Left hindlimb (tissue), 1 donor: Measurements from ENCODE around the gene ARL5C.
"Not testable (repeated sequence)": the region's sequence is repeated elsewhere in the genome, so short reads cannot be mapped to it uniquely, and the experiment has no call there.

ENCODE experiments used
- DNase-seq: peaks from one replicate; pipeline ENCODE4 v3.0.0-alpha.2; 2018

The ARL5C gene

DNA sequence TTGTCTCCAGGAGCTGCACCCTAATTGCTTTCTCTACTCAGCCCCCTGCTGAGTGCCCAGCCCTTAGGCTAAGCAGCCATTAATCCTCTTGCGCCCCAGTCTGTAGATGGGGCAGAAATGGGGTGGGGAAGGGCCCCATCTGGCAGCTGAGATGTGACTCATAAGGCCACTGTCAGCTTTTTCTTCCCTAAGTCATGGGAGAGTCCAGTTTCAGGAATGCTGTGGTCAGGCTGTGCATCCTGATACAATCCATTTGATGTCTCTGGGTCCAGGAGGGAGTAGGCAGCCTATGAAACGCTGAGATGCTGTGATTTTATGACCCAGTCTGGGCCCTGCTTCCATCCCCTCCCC lies 26.8 kb downstream of the ARL5C start:
- DNase-seq: no peak

DNA sequence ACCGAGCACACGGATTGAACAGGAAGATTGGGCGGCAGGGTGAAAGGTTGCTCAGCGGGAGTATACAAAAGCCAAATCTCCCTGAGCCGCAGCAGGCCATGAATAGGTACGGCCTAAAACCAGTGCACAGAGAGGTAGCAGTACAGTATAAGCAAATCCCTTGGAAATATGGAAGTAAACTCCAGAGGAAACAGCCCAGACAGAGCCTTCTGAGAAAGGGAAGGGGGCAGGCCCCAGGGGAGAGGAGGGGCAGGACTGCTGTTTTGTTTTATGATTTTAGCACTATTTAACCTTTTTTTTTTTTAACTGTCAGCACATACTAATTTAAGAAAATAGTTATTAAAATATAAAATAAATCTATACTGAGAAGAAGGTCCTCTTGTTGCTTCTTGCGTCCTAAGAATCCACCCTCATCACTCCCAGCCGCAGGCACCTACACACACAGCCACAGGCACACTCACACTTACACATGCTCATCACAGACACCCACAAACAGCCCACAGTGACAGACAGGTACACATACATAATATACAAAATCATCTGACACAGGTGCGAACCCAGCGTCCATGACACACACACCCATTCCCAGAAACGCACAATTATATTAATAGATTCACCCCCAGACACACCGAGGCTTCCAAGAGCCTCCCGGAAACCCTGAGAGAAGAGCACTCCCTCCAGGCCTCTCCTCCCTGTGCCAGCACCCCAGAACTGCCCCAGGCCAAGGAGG lies 27.4 kb downstream of the ARL5C start:
- no peak for DNase-seq

DNA sequence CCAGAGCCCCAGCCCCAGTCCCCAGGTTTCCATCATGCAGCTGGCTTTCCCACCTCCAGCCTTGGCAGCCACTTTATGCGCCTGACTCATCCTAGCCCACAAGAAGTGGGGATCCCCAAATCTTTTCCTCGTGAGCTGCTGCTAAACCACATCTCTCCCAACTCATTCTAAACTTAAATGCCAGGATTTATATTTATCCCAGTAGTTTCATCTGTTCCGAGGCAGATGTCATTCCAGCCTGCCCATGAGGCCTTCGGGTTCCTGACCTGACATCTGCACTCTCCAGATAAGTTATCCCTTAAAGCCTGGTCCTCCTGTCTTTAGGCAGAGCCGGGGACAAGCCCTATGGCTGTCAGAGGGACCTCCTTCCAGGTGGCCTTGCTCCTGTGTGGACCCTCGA lies 31.1 kb downstream of the ARL5C start:
- no peak for DNase-seq

DNA sequence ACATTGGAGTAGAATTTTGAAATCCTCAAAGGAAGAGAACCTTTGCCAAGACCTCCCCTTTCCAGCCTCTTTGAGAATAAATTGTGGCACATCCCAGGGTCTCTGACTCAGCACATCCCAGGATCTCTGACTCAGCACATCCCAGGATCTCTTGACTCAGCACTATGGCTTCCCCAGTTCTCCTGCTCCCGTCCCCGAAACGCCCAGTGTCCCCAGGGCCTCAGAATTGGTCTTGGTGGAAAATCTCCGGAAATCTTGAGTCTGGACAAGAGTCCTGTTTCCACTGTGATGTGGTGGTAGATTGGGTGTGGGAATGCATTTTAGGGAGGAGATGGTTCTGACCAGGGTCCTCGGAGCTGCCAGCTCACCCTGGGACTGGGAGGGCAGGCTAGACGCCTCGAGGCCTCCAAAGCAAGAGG lies 33.8 kb downstream of the ARL5C start:
- peak; percentile 43 for DNase-seq

DNA sequence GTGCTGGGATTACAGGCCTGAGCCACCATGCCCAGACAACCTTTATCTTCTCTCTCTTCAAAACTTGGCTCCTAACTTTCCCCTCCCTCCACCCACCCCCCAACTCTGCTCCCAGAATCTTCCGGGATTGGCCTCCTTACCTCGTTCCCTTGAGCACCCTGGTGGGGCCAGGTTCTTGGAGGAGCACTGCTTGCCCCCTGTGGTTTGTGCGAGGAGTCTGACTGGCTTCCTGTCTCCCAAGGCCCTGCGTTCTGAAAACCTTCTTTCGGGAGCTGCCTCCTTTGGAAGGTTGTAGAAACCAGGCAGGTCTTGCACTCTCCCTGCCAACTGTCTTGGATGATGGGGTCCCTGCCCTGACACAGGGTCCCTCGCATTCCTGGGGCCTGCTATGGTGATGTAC lies 34.3 kb downstream of the ARL5C start:
- DNase-seq: no peak

DNA sequence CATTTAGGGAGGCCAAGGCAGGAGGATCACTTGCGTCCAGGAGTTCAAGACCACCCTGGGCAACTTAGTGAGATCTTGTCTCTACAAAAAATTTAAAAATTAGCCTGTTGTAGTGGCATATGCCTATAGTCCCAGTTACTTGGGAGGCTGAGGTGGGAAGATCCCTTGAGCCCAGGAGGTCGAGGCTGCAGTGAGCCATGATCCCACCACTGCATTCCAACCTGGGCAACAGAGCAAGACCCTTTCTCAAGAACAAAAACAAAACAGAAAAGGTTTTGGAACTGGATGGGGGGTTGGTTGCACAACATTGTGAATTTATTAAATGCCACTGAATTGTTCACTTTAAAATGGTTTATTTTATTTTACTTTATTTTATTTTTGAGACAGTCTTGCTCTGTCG lies 35.8 kb downstream of the ARL5C start:
- no peak for DNase-seq

DNA sequence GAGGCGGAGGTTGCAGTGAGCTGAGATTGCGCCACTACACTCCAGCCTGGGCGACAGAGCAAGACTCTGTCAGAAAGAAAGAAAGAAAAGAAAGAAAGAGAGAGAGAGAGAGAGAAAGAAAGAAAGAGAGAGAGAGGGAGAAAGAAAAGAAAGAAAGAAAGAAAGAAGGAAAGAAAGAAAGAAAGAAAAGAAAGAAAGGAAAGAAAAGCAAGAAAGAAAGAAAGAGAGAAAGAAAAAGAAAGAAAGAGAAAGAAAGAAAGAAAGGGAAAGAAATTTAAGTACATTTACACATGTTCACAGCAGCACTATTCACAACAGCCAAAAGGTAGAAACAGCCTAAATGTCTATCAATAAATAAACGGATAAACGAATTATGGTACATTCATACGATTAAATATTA lies 36.4 kb downstream of the ARL5C start:
- DNase-seq: not testable (repeated sequence)

DNA sequence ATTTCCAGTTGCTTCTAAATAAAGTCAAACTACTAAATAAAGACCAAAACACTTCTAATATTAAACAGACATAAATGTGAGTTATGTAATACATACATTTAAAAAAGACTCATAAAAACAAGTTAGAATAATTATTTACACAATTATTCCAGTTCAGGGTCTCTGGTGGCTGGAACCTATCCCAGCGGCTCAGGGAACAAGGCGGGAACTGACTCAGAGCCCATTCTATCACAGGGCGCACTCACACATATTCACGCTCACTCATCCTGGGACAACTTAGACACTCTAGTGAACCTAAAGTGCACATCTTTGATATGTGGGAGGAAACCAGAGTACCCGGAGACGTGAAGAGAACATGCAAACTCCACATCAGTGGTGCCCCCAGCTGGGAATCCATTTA lies 39.5 kb downstream of the ARL5C start:
- DNase-seq: no peak

DNA sequence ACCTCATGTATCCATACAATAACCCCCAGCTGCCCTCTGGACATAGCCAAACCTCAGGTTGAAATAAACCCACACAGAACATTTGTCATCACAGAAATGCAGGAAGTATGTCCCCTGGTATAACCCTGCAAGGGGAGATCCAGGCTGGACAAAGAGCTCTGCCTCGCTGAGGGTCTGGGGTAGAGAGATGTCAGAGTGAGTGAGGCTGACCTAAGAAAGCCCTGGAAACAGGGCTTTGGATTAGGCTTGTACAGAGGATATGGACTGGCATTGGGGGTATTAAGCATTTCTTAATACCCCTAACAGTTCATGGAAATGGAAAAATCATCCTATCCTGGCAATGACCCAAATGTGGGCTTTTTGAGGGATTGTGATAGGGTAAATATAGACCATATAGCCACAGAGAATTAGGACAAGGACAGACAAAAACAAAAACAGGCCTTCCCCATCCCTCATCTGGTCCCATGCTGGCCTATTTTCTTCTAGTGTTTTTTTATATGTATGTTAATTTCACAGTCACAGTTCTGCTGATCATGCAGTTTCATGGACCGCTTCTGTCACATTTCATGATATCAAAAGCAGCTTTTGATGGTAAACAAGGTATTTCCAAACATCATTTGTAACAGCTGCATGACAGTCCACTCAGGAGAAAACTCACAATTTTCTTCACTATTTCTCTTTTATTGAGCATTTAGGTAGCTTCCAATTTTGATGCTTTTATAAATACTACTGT lies 40.7 kb downstream of the ARL5C start:
- DNase-seq: no peak

DNA sequence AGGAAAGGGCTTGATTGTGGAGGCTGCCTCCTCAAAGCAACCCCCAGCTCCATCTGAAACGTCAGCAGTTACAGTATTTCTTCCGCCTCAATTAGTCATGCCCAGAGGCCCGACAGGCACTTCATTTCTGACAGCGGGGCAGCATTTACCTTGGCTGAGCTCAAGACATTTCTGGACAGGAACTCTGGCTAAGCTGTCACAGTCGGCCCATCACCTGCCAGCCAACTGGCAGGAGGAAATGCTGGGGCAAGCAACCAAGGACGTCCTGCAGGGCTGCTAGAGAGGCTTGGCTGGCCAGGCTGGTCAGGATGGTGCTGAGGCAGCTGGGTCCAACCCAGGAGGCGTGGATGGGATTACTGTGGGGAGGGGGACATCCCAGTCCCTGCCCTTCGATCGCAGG lies 42.3 kb downstream of the ARL5C start:
- DNase-seq: peak; percentile 73

DNA sequence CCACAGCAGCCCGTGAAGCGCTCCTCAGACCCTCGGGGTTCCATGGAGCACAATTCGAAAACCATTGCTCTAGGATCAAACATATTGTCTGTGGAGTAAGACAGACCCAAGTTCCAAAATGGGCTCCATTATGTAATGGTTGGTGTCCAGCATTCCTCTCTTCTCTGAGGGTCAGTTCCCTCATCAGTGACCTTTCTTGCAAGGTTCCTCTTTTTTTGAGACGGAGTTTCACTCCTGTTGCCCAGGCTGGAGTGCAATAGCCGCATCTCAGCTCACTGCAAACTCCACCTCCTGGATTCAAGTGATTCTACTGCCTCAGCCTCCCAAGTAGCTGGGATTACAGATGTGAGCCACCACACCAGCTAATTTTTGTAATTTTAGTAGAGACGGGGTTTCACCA lies 43.0 kb downstream of the ARL5C start:
- no peak for DNase-seq

DNA sequence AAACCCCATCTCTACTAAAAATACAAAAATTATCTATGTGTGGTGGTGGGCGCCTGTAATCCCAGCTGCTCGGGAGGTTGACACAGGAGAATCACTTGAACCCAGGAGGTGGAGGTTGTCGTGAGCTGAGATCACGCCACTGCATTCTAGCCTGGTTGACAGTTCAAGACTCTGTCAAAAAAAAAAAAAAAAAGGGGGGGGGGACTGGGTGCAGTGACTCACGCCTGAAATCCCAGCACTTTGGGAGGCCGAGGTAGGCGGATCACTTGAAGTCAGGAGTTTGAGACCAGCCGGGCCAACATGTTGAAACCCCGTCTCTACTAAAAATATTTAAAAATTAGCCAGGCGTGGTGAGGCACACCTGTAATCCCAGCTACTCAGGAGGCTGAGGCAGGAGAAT lies 44.0 kb downstream of the ARL5C start:
- DNase-seq: not testable (repeated sequence)

DNA sequence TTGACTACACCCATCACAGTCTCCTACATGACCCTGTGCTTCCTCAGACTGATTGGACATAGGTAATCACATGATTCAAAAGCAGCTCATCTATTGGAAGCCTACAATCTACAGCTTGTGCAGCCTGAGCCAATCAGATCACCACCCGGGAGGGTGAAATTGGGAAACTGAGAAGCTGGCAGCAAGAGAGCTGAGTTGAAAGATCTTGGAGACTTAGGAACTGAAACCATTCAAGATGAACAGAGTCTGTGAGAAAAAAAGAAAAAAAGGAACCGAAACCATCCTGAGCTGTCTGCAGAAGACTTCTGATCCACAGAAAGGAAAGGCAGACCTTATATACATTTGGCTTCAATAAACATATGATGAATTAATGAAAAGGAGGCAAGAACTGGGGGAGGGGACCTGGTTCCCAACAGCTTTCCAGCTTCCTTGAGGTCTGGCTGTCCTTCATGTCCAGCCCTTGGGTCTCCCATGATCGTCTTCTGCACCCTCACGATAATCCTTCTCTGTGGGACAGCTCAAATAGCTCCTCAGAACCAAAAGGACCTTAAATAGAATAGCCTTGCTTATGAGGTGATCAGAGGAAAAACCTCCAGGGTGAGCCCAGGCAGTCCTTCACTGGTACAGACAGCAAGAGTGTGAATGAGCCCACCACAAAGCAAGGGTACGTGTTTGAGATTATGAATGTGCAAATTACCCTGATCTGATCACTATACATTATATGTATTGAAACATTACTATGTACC lies 47.1 kb downstream of the ARL5C start:
- no peak for DNase-seq

DNA sequence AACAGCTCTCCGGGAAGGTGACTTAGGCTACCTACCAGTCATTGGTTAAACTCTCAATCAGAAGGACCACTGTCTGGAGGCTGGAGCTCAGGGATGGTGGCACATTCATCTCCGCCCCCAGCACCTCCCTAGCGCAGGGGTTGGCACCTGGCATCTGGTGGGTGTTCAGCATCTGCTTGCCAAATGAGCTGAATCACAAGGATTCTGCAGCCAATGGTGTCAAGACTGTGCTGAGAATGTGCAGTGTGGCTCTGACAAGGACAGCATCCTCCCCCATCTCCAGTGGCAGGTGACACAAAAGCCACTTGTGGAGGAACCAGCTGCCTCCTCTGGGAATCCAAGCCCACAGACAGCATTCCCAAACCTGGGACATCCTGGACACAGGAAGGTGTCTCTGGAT lies 49.7 kb downstream of the ARL5C start:
- DNase-seq: no peak

DNA sequence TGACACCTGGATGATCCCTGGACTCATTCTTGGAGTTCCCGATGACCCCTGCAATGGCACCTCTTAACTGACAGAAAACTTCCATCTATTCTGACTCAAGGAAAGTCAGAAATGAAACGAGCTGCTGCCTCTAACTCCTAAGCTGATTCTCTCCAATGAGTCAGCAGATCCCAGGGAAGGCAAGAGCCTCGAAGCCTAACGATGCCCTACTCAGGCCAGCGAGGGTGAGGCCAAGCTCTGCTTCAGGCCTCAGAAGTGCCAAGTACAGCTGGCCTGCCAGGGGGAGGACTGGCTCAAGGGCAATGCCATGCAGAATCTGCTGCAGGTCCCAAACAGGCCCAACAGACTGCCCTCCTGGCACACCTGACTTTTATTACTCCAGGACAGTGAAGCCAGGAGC lies 50.8 kb downstream of the ARL5C start:
- no peak for DNase-seq

DNA sequence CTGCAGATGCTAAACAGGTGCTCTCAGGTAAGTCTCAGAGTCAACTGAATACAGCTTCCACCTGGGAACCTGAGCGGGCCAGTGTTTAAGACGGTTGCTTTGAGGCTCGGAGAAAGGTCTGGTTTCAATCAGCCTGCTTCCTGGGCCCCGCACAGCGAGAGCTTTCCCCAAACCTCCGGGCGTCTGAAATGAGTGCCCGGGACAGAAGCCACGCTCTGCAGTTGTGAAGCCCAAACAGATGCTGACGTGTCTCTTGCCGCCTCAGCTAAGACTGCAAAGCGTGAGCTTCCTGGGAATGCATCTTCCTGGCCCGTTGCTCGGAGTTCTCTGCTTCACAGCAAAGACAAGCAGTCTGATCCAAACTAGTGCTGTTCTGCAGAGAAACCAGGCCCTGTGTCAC lies 51.2 kb downstream of the ARL5C start:
- DNase-seq: no peak

DNA sequence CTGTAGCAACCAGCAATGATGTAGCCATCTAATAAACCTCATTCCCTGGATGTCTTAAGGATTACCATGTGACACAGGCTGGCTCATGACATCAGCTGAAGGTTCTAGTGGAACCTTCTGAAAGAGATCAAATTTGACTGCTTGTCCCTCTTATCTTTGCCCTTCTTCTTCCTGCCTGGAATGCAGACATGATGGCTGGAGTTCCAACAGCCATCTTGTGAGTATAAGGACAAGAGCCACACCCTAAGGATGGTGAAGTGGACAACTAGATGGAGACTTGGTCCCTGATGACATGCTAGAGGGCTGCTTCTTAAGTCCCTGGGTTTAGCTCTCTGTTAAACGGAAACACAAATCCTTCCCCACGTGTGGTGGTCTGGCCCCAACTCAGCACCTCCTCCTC lies 52.1 kb downstream of the ARL5C start:
- no peak for DNase-seq

DNA sequence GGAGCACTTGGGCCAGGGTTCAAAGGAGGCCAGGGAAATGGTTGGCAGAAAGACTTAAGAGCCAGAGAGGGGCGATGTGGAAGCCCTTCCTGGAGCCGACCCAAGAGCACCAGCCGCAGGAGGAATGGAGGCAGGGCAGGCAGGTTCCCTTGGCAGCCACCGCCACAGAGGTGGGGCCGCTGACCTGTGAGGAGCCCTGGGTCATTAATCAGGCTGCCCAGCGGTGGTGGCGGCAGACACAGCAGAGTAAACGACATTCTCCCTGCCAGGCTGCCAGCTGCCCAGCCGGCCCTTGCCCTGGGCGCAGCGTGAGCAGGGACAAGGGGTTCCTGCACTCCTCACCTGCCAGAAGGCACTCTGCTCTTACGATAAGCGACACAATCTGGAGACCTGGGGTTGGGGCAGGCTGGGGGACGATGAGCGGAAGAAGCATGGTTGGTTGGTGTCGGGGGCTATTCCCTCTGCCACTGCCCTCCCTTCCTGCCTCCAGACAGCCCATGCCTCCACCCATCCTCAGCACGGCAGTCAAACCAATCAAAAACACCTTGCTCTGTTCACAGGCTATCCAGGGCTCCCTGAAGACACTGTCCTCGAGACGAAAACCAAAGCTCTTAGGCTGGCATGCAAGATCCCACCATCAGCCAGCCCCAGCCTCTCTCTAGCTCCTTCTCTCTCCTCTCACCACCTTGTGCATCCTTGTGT lies 55.4 kb downstream of the ARL5C start:
- DNase-seq: no peak

DNA sequence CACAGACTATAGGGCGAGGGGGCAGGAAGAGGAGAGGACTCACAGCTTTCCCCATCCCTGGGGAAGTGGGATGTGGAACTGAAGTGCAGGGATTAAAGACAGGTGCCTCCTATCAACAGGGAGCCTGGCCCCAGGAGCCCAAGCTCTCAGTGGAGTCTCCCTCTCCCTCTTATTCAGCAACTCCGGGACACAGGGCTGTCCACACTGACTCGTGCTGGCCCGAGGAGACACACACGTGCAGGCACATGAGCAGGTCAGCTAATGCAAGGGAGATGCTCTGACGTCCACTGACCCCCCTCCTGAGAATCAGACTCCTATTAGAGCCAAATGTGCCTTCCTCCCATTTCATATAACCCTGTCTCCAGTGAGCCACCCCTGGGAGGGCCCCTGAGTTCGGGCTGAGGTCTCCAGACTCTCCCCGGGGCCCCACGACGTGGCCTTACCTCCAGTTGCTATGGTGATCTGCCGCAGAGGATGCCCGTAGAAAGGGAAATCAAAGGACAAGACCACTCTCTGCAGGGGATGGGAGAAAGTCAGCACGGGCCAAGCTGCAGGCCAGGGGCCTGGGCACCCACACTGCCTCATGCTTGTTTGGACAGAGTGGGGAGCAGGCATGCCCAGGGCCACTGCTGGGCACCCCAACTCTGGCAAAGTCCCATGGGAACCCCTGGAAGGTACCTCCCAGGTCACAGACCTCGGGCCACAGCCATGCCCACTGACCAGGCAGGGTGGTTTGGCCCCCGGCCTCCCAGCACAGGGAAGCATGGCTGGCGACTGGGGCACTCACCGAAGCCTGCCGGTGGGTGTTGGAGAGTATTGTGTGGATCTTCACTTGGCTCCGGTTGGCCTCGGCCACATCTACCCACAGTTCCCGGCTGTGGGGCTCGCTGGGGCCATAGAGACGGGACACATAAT lies 57.2 kb downstream of the ARL5C start:
- no peak for DNase-seq

DNA sequence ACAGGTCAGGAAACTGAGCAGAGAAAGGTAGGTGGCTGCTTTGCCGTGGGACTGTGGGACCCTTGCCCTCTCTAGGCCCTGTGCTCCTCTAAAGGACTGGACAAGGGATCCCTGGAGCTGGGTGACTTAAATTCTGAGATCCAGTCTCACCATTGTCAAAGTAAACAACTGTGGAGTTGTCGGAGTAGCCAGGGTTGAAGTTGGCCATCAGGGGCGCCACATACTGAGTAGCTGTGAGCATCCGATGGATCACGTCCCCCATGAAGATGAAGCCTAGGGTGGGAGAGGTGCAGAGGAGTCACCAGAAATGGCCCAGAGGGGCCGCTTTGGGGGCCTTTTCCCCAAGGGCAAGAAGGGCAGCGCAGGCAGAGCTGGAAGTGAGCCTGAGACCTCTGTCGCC lies 58.0 kb downstream of the ARL5C start:
- DNase-seq: no peak

DNA sequence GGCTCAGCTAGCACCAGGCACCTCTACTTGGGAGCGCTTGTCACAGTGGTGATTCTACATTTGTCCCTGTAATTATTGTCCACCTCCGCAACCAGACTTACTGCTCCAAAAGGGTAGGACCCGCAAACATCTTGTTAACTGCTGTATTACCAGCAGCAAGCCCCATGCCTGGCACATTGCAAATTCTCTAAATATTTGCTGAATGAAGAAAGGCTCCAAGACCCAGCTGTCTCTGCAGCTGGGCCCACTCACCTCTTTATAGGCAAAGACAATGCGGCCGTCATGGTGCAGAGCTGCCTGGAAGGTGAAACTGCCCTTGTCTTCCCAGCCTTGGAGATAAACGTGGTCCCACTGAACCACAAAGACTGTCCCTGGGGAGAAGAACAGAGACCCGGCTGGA lies 58.8 kb downstream of the ARL5C start:
- no peak for DNase-seq
